LoVo (cell line): Measurements from ENCODE around the gene GLB1L3.
A peak's percentile ranks its signal among the peaks of the same experiment; 100 is the strongest.
"Not testable (repeated sequence)": the region's sequence is repeated elsewhere in the genome, so short reads cannot be mapped to it uniquely, and the experiment has no call there.

ENCODE experiments used
- DNase-seq: peaks from one replicate; pipeline ENCODE4 v3.0.0-alpha.2; 2016; ENCODE audit warnings: low spot score

GLB1L3 gene

DNA sequence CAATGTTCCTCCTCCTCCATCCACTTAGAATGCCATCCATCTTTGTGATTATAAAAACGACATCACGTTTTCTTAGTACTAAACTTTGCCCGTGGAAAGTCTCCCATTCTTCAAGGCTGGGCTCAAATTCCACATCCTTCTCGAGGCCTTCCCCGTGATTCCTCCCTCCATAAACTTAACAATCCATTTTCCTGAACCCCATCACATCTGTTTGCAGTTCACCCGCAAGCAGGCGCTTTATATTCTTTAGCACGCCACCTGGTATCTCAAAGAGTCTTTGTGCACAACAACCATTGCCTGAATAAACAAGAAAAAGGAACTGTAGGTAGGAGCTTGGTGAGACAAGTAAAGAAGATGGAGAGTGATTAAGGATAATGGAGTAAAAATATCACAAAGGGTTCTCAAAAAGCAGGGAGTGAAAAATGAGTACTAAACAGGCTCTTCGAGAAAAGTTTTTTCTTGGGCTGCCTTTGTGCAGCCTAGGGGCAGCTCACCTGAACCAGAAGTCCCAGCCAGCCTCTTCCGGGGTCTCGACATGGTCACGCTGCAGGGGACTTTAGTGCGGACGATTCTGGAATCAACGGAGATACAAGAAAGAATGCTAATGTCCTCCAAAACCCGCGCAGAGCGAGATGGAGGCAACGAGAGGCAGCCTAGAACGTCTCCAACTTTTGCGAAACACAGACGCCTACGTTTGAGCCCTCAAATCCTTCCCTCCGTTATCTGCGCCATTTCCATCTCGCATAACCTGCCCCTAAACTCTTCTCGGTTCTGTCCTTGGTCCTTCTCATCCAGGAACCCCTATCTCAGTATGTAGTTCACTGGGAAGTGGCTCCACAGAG is 23.6 kb upstream of the GLB1L3 start:
- no peak for DNase-seq

- DNase-seq, result peak; percentile 94
These were observed 22.8 kb upstream of the GLB1L3 start, which contains the start of the genes ACAD8 and THYN1 for GRCh38 chr11:134253188-134253993. Gene ACAD8, plus strand, starts transcription at chr11:134253568. Its CDS starts 33 bp downstream, at chr11:134253601. Gene THYN1, minus strand, starts transcription at chr11:134253352. Its CDS starts 470 bp downstream, at chr11:134252882.

GRCh38 chr11:134254433-134255183 is 21.6 kb upstream of the GLB1L3 start:
- peak; percentile 2 for DNase-seq

DNA sequence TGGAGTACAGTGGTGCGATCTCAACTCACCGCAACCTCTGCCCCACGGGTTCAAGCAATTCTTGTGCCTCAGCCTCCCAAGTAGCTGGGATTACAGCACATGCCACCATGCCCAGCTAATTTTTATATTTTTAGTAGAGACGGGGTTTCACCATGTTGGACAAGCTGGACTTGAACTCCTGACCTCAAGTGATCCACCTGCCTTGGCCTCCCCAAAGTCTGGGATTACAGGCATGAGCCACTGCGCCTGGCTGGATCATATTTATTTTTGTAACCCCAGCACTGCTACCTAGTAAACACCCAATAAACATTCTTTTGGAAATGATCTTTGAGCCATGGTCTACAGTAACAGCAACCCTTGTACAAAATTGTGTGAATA is 21.0 kb upstream of the GLB1L3 start:
- DNase-seq, result not testable (repeated sequence)

- no peak for DNase-seq
These were observed 19.1 kb upstream of the GLB1L3 start for GRCh38 chr11:134257101-134257500.

- no peak for DNase-seq
These were observed 17.6 kb upstream of the GLB1L3 start for GRCh38 chr11:134258577-134258976.

- DNase-seq, result no peak
These were observed 15.7 kb upstream of the GLB1L3 start for GRCh38 chr11:134260503-134260902.

- DNase-seq, result no peak
These were observed 15.2 kb upstream of the GLB1L3 start for GRCh38 chr11:134260983-134261382.

GRCh38 chr11:134261626-134262488 is 14.3 kb upstream of the GLB1L3 start:
- DNase-seq, result no peak

DNA sequence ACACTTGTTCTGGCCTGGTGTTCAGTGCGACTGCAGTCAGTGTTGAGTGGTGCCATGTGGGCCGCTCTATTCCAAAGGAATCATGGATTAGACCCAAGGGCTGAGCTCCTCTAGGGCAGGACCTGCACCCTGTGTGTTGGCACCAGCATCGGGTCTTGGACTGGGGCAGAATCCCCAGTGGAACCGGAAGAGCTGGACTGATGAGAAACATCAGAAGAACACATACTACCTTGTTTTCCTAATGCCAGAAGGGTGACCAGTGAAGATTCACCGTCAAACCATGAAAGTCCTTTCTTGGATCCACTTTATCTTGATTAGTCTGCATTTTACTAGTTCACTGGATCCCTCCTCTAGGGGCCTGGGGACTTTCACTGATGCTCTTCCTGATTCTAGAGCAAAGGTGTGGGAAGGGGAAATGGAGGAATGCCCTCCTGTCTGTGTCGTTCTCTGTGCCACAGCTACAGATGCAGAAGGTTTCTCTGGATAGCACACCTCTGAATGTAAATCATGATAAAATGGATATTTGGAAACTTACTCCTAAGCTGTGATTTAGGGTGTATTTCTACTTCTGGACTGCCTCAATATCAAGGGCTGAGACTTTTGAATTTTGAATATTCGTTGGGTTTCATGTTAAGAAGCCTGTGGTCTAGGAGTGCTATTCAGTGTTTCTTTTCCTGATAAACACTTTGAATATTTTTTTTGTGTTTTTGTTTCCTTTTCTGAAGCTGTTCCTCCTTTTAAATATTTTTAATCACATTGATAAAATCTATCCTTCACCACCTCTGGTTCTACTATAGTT is 11.0 kb upstream of the GLB1L3 start:
- DNase-seq, result no peak

- DNase-seq, result peak; percentile 36
These were observed 9.7 kb upstream of the GLB1L3 start for GRCh38 chr11:134266440-134266839.

GRCh38 chr11:134266841-134267251 is 9.3 kb upstream of the GLB1L3 start:
- DNase-seq, result peak; percentile 61

DNA sequence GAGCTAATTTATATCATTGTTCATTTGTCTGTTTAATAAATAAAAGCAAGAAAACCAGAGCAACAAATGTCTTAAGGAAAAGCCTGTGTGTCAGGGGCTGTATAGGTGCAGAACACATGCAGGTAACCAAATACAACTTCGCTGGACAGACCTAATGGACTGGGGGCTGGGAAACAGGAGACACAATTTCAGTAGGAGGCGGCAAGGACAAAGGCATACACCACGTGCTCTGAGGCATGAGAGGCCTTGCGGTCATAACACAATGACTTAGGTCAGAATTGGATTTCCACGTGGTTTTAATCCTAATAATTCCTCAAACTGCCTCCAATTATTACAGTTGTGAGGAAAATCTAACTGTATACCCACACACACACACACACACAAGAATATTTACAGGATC is 8.7 kb upstream of the GLB1L3 start:
- no peak for DNase-seq

DNA sequence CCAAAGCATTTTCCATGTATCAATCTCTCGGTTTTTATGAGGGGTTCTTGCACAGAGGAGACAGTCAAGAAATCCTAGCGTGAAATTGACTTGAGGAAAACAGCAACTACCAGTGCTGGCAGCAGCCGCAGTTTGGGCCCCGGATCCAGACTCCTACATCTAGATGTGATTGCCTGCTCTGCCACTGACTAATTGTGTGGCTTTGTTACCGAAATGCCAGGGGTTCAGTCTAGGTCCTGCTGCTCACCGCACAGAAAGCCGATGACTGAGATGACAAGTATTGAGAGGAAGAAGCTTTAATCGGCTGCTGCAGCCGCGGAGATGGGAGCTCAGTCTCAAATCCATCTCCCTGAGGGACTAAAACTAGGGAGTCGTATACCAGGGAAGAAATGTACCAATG is 8.2 kb upstream of the GLB1L3 start:
- DNase-seq, result no peak

GRCh38 chr11:134270250-134270714 is 5.9 kb upstream of the GLB1L3 start:
- no peak for DNase-seq

DNA sequence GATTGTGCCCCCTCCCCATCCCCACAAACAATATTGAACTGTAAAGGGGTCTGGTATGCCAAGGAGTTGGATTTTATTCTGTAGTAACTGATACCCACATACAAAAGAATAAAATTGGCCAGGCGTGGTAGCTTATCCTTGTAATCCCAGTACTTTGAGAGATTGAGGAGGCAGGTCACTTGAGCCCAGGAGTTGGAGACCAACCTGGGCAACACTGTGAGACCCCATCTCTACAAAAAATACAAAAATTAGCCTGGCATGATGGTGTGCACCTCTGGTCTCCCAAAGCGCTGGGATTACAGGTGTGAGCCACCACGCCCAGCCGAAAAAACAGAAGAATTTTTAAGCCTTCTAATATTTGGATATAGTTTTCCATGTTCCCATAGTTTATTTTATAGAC is 4.2 kb upstream of the GLB1L3 start:
- DNase-seq, result no peak

DNA sequence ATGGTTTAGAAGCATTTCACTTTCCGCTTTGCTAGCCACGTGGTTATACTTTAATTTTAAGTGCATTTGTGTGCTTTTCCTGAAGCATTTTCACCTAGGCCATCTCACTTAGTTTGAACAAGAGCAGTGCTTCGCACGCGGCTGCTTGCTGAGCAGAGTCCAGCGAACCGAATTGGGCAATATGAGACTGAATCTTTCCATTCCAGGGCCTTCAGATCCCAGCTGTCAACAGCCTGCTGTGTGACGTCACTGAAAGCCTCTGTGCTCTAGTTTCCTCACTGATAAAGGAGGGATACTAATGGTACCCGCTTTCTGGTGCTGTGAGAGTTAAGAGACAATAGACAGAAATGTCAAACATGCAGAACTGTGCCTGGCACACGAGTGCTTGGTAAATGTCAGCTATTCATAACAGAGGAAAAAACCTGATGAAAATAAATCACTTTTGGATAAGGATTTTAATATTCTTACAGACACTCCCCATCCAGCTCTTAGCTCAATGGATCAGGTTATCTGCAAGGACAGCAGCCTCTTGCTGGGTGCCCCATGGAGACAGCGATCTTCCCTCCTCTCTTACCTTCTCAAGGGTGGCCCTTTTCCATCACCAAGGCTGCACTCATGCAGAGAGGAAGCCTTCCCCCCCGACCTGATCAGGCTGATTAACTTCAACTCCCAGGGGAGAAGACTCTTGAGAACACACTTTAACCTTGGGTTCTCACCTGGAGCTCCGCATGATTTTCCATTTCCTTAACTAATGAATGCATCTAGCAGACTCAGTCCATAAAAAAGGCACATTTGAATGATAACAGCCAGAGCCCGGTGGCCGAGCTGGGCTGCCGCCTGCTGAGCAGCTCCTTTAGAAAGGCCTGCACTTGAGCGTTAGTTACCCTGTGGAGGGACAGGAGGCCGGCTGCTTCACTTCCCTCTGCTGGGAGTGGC is 3.5 kb upstream of the GLB1L3 start:
- no peak for DNase-seq

- DNase-seq, result no peak
These were observed 2.9 kb upstream of the GLB1L3 start for GRCh38 chr11:134273317-134273712.

- no peak for DNase-seq
These were observed 1.0 kb upstream of the GLB1L3 start for GRCh38 chr11:134275188-134275533.
